ENCODE measurements around the gene SLC22A14.
"Not testable (repeated sequence)": the region's sequence is repeated elsewhere in the genome, so short reads cannot be mapped to it uniquely, and the experiment has no call there.

The SLC22A14 gene

GRCh38 chr3:38281895-38282686 lies at the start of gene SLC22A14:
TSS of gene SLC22A14 (plus strand) at chr3:38282294. CDS start at chr3:38306027, 23,733 bp downstream.
- no peak for DNase-seq (ENCODE audit: low read depth)

- no peak for DNase-seq (ENCODE audit: low read depth)
Observed at GRCh38 chr3:38232701-38233100, 49.4 kb upstream of the SLC22A14 start.

- DNase-seq (ENCODE audit: low read depth), result no peak
Observed at GRCh38 chr3:38235466-38235865, 46.6 kb upstream of the SLC22A14 start.

- DNase-seq (ENCODE audit: low read depth), result no peak
Observed at GRCh38 chr3:38238416-38239008, 43.6 kb upstream of the SLC22A14 start.

GRCh38 chr3:38242812-38243211 lies 39.3 kb upstream of the SLC22A14 start:
- not testable (repeated sequence) for DNase-seq (ENCODE audit: low read depth)

GRCh38 chr3:38245930-38246329 lies 36.2 kb upstream of the SLC22A14 start:
- DNase-seq (ENCODE audit: low read depth), result no peak

- no peak for DNase-seq (ENCODE audit: low read depth)
Observed at GRCh38 chr3:38247366-38248035, 34.6 kb upstream of the SLC22A14 start.

- DNase-seq (ENCODE audit: low read depth), result no peak
Observed at GRCh38 chr3:38250198-38250597, 31.9 kb upstream of the SLC22A14 start.

GRCh38 chr3:38251197-38251596 lies 30.9 kb upstream of the SLC22A14 start:
- no peak for DNase-seq (ENCODE audit: low read depth)

- DNase-seq (ENCODE audit: low read depth), result no peak
Observed at GRCh38 chr3:38253704-38254103, 28.4 kb upstream of the SLC22A14 start.

- no peak for DNase-seq (ENCODE audit: low read depth)
Observed at GRCh38 chr3:38254872-38255271, 27.2 kb upstream of the SLC22A14 start.

- no peak for DNase-seq (ENCODE audit: low read depth)
Observed at GRCh38 chr3:38255627-38256026, 26.5 kb upstream of the SLC22A14 start.

GRCh38 chr3:38257583-38257982 lies 24.5 kb upstream of the SLC22A14 start:
- no peak for DNase-seq (ENCODE audit: low read depth)

- no peak for DNase-seq (ENCODE audit: low read depth)
Observed at GRCh38 chr3:38260474-38260873, 21.6 kb upstream of the SLC22A14 start.

- DNase-seq (ENCODE audit: low read depth), result no peak
Observed at GRCh38 chr3:38264353-38264771, 17.7 kb upstream of the SLC22A14 start.

GRCh38 chr3:38264779-38265178 lies 17.3 kb upstream of the SLC22A14 start:
- DNase-seq (ENCODE audit: low read depth), result no peak

- DNase-seq (ENCODE audit: low read depth), result no peak
Observed at GRCh38 chr3:38265604-38266307, 16.3 kb upstream of the SLC22A14 start, which contains the start of gene SLC22A13. TSS of gene SLC22A13 (plus strand) at chr3:38265812. CDS start at chr3:38265861, 49 bp downstream.

GRCh38 chr3:38266810-38267209 lies 15.3 kb upstream of the SLC22A14 start:
- DNase-seq (ENCODE audit: low read depth), result no peak

- DNase-seq (ENCODE audit: low read depth), result no peak
Observed at GRCh38 chr3:38267662-38268061, 14.4 kb upstream of the SLC22A14 start.

GRCh38 chr3:38268087-38268486 lies 14.0 kb upstream of the SLC22A14 start:
- DNase-seq (ENCODE audit: low read depth), result no peak

GRCh38 chr3:38268522-38268921 lies 13.6 kb upstream of the SLC22A14 start:
- no peak for DNase-seq (ENCODE audit: low read depth)

- no peak for DNase-seq (ENCODE audit: low read depth)
Observed at GRCh38 chr3:38270606-38271005, 11.5 kb upstream of the SLC22A14 start.
